GM23248 (cell line): ENCODE measurements around the gene CCDC88C.
"Not testable (repeated sequence)": the region's sequence is repeated elsewhere in the genome, so short reads cannot be mapped to it uniquely, and the experiment has no call there.

Source experiments
- EZH2 ChIP-seq: fragments of 200-600 bp; sonication (generic); IDR thresholded peaks from 2 replicates; pipeline ENCODE4 v1.6.1; 2018; ENCODE audit warnings: antibody characterized with exemption, mild to moderate bottlenecking; ENCODE audit not compliant: insufficient read depth, poor library complexity, severe bottlenecking
- EZH2phosphoT487 ChIP-seq: fragments of 200-600 bp; sonication (generic); IDR thresholded peaks from 2 replicates; pipeline ENCODE4 v1.6.1; 2018; ENCODE audit warnings: antibody characterized with exemption, moderate library complexity, mild to moderate bottlenecking, low read depth; ENCODE audit not compliant: insufficient read depth

- not testable (repeated sequence) for TF ChIP-seq EZH2, EZH2phosphoT487
Measured at GRCh38 chr14:91266276-91266675, 151.3 kb downstream of the CCDC88C start.
